Measurements from ENCODE around the gene DUXB.

Gene DUXB, protein sequence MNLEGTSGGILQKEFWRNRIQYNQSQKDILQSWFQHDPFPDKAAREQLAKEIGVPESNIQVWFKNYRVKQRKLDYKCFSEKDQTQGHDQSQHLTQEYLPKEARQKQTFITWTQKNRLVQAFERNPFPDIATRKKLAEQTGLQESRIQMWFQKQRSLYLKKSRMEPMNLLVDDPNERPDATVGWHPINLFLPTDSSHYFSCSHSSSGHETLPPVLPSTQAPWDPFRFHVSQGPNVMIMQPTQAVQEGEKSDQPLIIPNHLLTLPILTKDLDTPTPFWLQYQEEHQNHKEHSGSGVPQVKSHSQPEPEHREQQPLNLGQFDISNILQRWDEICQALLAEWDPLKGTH

DNA sequence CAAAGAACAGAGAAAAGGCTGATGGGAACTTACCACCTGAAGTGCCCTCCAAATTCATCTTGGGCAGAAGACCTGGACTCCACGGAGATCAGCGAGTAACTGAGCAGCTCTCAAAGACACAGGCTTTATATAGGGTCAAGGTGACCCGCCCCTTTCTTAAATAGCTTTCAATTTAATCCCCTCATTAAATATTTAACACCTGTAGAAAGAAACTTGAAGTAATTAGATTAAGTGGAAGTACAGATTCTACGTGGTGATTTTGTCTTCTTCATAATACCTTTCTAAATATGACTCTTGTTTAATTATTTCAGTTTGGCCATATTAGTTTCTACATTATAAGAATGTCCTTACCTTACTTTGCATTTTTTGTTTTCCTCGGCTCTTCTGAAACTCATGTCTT lies at the start of gene DUXB:
DUXB (minus strand) TSS at position 101 of the 400 bp plus-strand sequence; CDS start at position 58, 43 bp downstream.
- DNase-seq: no peak

DNA sequence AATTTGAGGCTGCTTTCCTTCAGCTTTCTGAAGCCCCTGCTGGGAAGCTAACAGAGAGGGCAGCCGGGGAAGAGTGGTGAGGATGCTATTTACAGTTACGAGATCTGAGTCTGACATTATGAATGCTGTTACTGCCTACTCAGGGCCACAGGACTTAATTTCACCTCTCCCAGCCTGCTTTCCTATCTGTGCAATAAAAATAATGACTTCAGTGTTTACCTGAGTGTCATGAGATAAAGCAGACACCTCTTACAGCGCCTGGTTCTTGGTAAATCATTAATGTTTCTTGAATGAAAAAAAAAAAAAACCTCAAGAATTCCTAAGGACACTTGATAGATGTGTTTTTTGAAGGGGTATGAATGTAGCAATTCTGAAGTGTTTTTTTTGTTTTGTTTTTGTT lies 49.3 kb upstream of the DUXB start:
- no peak for DNase-seq

DNA sequence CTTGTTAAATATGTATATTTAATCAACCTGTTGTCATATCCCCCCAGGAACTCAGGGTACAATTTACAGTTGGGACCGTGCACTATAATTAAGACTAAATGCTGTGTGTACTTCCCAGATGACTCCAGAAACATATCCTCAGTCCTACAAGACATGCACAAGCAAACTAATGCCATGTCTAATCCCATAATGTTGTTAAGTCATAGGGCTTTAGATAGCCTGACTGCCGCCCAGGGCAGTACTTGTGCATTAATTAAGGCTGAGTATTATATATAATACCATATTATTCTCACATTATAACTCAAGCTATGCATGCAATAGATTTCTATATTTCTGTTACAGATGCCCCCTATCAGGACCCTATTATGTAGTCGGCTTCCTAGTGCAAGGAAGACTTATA lies 45.1 kb upstream of the DUXB start:
- DNase-seq: no peak

DNA sequence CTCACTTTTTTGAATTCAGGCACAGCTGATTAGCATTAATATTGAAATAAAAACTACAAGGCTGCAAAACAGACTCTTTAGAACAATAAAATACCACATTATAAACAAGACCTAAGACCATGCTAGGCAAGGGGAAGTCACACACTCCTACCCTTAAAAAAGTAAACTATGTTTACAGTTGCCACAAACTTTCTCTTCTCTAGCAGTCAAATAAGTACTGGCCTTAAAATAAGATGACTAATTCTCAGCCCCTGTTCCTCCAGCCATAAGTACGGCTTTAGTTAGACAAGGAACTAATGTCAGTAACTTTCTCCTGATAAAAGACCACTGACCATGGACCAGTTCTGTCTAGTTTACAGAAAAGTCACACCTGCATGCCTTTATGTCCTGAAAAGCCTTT lies 44.6 kb upstream of the DUXB start:
- DNase-seq: no peak

DNA sequence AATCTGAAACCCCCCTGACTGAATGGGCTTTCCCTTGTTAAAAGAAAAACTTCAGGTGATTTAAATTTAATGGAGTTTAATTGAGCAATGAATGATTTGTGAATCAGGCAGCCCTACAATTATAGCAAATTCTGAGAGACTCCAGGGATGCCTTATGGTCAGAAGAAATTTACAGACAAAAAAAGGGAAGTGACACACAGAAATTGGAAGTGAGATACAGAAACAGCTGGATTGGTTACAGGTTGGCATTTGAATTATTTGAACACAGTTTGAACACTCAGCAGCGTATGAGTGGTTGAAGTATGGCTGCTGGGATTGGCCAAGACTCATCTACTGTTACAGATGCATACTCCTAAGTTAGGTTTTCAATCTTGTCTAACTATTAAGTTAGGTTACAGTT lies 44.0 kb upstream of the DUXB start:
- DNase-seq: no peak

DNA sequence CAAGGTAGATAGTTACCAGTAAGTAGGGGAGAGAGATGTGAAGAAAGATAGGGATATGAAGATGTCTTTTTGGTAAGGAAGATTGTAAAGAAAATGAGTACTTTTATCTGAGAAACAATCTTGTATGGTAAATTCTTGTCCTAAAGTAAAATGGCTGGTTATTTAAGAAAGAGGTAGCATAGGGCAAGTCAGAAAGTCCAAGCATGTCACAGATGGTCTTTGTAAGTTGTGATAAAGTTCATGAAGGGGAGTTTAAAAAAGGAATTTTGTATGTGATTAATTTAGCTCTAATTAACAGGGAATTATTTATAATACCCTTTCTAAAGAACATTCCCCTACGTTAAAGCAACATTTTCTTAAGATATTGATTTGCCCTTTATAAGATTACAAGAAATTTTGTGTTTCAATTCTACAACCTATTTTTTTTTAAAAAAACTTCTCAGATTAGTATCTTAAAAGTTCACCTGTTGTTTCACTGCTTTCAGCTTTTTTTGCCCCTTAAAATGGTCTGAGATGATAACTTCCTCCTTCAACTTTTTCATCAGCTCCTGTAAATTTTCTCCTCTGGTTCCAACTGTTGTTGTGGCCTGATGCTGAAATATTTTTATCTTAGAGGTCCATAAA lies 41.3 kb upstream of the DUXB start:
- DNase-seq: no peak

DNA sequence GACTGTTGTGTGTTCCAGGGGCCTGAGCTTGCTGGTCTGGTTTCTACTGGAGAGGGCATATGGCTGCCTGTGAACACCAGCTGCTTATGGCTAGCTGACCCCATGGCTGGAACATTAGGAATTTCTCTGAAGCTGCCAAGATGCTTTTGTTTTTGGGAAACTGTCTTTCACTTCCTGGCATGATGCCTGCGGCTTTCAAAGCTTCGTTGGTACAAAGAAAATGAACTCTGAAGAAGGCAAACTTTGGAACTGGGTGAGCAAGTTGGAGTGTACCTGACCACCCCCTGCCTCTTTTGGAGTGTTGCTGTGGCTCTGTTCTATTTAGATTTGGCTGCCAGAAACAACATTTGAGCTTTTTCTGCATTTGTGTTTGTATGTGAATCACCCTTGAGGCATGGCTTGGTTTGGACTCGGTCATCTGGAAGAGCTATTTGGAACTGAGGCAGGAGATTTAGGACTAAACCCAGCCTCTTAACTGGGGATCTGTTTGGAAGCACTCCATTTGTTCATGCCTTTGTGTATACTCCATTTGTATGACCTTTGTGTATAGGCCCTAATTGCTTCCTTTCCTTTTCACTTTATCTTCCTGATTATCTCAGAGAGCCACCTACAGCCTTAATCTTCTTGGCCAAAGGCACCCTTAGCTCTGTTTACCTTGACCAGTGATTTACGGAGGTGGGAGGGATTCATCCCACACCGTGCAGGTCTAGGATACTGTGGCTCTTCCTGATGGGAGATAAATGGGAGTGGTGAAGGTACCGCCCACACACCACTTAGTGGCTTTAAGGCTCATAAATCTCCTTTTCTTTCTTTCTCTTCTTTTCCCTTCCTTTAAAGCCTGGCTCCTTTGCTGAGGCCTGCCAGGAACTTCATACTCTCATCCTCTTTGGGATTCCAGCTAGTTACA lies 32.3 kb upstream of the DUXB start:
- no peak for DNase-seq

DNA sequence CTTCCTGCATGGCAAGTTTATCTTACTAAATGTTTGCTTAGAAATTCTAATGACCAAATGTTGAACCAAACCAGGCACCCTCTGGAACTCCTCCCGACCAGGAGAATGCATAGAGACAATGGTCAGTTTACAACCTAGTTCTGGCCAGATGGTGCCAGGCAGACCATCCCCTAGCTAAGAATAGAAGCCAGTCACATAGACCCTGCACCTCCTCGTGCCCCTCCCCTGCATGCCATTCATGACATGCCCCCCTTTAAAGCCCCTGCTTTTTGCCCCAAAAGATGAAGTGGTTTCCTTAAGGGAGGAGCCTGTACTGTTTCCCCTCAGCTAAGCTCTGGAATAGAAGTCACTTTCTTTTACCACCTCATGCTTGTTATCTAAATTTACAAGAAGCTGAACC lies 31.6 kb upstream of the DUXB start:
- no peak for DNase-seq

DNA sequence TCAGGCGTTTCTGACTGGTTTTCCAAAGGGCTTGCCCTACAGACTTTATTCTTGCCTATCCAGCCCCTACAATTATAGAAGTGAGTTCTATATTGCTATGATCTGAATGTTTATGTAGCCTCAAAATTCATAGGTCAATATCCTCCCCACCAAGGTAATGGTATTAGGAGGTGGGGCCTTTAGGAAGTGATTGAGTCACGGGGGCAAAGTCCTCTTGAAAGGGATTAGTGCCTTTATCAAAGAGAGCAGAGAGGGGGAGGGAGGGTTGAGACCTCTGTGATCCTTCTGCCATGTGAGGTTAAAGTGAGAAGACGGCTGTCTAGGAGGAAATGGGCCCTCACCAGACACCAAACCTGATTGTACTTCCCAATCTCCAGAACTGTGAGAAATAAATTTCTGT lies 26.0 kb upstream of the DUXB start:
- no peak for DNase-seq

DNA sequence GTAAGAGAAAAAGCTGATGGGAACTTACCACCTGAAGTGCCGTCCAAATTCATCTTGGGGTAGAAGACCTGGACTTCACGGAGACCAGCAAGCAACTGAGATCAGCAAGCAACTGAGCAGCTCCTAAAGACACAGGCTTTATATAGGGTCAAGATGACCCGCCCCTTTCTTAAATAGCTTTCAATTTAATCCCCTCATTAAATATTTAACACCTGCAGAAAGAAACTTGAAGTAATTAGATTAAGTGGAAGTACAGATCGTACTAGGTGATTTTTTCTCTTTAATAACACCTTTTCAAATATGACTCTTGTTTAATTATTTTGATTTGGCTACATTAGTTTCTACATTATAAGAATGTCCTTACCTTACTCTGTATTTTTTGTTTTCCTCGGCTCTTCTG lies 25.1 kb upstream of the DUXB start, which contains the start of gene CPHXL:
CPHXL (minus strand) TSS at position 101 of the 400 bp plus-strand sequence; CDS start at position 53, 48 bp downstream.
- no peak for DNase-seq

DNA sequence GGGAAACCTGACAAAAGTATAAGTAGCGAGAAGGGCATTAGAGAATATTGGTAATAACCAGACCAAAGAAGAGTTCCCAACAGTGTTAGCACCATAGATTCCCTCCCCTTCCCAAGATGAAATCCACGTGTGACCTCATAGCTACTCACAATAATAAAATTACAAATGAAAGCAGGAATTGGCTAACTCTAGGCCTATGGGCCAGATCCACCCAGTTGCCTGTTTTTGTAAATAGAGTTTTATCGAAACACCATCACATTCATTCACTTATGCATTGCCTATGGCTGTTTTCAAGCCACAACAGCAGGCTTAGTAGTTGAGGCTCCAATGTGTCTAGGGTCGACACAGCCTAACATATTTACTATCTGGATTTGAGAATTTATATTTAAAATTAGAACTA lies 17.2 kb upstream of the DUXB start:
- DNase-seq: no peak

DNA sequence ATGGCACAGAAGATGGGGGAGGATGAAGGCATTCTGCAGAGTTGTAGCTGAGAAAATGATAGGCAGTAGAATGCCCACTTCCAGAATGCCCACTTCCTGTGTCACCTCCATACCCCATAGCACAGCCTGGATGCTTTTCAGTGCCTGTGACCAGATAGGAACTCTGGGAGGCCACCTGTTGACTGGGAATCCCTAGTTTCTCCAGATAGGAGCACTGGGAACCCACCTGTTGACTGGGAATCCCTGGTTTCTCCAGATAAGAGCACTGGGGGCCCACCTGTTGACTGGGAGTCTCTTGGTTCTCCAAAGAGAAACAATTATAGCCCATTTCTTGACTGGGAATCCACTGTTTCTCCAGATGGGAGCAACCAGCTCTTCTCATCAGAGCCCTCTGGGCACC lies 13.4 kb upstream of the DUXB start:
- no peak for DNase-seq

DNA sequence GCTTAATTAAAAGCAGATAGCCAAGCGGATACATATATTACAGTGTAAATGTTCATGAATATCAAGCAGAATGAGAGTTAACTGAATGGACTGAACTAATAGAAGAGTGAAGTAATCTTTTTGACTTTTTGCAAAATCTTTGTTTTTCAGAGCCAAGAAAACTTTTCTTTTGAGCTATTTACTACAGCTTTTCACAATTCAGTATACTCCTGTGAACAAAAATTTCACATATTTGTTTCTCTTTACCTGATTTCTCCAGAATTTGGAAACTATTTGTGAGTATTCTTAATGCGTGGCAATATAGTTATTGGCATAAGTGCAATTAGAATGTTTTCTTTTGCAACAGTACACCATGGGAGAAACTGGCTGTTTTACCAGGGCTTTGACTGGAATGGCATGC lies 9.1 kb upstream of the DUXB start:
- DNase-seq: no peak

DNA sequence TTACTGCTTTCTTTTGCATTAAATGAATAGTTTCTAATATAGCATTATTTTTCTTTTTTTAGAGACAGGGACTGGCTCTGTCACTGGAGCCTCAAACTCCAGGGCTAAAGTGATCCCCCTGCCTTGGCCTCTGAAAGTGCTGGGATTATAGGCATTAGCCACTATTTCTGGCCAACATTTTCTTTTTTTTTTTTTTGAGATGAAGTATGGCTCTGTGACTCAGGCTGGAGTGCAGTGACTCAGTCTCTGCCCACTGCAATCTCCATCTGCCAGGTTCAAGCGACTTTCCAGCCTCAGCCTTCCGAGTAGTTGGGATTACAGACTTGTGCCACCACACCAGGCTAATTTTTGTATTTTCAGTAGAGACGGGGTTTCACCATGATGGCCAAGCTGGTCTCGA lies 2.0 kb upstream of the DUXB start:
- no peak for DNase-seq

DNA sequence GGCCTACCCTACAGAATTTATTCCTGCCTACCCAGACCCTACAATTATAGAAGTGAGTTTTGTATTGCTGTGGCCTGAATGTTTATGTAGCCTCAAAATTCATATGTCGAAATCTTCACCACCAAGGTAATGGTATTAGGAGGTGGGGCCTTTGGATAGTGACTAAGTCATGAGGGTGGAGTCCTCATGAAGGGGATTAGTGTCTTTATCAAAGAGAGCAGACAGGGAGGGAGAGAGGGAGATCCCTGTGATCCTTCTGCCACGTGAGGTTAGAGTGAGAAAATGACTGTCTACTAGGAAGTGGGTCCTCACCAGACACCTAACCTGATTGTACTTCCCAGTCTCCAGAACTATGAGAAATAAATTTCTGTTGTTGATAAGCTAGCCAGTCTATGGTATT lies 981 bp upstream of the DUXB start:
- no peak for DNase-seq

DNA sequence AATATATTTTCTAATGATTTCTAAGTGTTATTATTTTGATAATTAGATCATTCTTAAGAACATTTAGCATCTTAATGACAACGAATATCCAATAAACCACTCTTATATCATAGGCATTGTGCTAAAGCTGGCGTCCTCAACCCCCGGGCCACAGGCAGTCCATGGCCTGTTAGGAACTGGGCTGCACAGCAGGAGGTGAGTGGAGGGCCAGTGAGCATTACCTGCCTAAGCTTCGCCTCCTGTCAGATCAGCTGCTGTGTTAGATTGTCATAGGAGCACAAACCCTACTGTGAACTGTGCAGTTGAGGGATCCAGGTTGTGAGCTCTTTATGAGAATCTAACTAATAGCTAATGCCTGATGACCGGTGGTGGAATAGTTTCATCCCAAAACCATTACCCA lies 3.7 kb downstream of the DUXB start:
- no peak for DNase-seq

DNA sequence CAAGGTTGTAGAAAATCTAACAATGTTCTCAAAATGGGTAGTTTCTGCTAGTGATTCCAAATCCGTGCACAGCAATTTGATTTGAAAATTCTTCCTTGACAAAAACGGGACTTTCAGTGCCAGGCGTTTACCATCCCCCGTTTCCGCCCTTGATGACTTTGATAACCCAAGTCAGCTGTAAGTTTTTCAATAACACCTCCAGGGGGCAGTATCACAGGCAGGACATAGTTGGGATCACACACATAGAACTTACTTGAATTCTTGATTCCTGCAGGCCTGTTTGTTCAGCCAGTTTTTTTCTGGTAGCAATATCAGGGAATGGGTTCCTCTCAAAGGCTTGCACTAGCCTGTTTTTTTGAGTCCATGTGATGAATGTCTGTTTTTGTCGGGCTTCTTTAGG lies 5.6 kb downstream of the DUXB start:
- no peak for DNase-seq

DNA sequence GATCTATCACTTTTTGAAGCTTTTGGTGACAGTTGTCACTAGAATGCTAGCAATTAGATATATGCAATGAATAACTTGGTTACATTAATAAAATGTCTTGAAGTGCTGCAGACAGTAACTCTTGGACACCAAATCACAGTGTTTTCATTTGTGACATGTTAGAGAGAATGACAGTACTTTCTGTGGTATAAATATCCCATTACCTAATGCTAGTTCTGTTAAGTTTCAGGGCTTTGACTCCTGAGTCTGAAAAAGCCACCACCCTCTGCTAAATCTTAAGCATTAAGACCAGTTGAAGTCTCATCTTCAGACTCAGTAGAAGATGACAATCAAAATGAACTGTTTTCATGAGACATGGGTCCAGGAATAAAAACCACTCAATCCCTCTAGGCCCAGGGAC lies 13.9 kb downstream of the DUXB start:
- no peak for DNase-seq

DNA sequence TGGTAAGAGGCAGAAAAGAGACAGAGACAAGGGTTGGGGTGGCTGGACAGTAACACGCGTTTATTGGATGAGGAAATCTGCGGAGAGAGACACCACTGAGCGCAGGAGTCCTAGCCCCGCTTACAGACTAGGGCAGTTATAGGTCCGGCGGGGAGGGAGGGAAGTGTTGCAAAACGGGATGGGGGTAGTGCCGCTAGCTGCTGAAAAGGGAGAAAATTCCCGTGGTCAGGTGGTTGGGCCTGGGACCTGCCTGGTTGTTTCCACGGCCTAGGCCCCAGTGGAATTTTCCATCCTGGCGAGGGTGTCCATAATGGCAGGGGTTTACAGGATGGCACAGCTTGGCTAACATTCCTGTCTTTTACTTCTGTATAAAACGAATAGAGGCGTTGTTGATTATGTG lies 19.0 kb downstream of the DUXB start:
- DNase-seq: no peak

DNA sequence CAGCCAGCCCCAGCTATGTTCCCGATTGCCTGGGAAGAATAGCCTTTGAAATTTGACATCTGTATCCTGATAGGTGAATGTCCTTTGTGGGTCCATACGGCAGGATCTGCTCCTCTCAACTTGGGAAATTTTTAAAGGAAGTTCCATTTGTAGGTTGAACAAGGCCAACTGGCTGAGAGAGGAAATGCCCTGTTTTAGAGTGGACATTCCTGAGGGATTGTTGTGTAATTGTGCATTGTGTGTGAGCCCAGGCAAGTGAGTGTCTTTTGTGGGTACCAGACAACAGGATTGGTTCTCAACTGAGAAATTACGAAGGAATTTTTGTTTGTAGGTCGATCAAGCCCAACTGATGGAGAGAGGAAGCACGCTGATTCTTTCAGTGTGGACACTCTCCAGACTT lies 21.9 kb downstream of the DUXB start:
- DNase-seq: no peak

DNA sequence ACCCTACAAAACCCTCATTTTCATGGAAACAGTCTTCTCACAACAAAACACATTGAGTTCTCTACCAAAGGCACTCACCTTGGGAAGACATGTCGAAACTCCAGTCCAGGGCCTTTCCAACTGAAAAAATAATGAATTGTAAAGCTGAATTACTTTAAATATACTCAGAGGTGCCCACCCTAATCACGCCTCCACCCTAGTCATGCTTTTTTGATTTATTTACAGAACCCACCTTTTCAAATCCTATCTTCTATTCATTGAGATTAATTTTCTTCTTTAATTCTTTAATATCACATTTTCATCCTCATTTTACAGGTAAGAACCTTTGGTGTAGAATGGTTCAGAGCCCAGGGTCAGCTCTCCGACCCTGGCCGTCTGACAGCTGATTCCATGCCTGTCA lies 24.4 kb downstream of the DUXB start, which contains the start of gene CPHXL2:
CPHXL2 (minus strand) TSS at position 101 of the 400 bp plus-strand sequence; CDS start at position 91, 10 bp downstream.
- DNase-seq: no peak

DNA sequence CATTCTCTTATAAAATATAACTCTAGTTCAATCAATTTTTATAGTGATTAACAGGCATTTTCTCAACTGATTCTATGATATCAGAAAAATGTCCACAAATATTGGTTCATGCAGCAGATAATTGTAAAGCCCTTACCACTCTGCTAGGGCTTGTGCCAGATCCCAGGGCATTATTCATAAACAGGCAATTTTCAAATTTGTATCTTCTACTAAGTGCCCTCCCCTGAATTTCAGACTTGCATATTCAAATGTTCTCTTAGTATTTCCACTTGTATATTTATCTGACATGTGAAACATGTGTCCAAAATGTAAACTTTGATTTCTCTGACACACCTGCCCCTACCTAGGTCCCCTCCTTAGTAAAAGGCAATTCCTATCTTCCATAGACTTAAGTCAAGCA lies 33.8 kb downstream of the DUXB start:
- DNase-seq: no peak

DNA sequence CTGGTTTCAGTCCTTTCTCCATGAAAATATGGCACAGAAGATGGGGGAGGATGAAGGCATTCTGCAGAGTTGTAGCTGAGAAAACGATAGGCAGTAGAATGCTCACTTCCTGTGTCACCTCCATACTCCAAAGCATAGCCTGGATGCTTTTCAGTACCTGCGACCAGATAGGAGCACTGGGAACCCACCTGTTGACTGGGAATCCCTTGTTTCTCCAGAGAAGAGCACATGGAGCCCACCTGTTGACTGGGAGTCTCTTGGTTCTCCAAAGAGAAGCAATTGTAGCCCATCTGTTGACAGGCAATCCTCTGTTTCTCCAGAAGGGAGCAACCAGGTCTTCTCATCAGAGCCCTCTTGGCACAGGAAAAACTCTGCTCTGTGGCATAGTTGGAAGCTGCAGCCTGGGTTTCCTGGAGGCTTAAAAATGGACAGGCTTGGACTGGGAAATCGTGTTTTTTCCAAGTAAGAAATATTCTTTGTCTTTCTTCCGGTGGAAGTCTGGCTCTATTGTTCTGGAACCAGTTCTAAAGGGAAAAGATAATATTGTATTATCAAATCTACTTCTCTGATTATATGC lies 40.4 kb downstream of the DUXB start:
- no peak for DNase-seq
